HepG2 (cell line): ENCODE results near the gene OR52E1. TPM values are rescaled to one million over a fixed set of nuclear protein-coding genes. Genes with fewer than 3 reads are reported as not detected.

Experiments
- ATAC-seq: fragments of 200-7000 bp; cut with Tn5 transposase; 3 replicates; pipeline ENCODE4 v1.9.1; 2020; ENCODE audit warnings: mild to moderate bottlenecking, moderate library complexity
- BruUV-seq: library from RNA; stranded (reverse); fragments of 400-500 nt; replicated peaks from 2 replicates; lab custom pipeline; 2021; lab: Mats Ljungman, UMichigan
- CTCF ChIA-PET: fragments of 300-600 bp; formaldehyde crosslinking; extraction: SDS; loops from one replicate; lab custom pipeline; 2021; ENCODE audit warnings: low total read pairs, inconsistent platforms, low intra/inter-chr PET ratio; lab: Yijun Ruan, JAX
- POLR2A ChIA-PET: fragments of 350-600 bp; sonication (Branson Sonifier 250); formaldehyde crosslinking; loops from one replicate; lab custom pipeline; 2020; ENCODE audit warnings: antibody characterized with exemption, inconsistent platforms; lab: Yijun Ruan, JAX
- DNase-seq: peaks from one replicate; pipeline ENCODE4 v3.0.0-alpha.2; 2015; ENCODE audit warnings: low spot score
- FAIRE-seq: peaks from 3 replicates; lab custom pipeline; 2011; peaks lifted over from hg19 to GRCh38; lab: Jason Lieb, UNC
- H2AFZ ChIP-seq: one replicate; pipeline ENCODE4 v1.6.1; 2011; ENCODE audit warnings: low read length, inconsistent platforms
- H3K27ac ChIP-seq: fragments of 300-600 bp; 3 replicates; pipeline ENCODE4 v1.8.0; 2011; ENCODE audit warnings: mixed run types, mild to moderate bottlenecking, mixed read lengths, low read length, inconsistent platforms; ENCODE audit not compliant: insufficient read depth; ENCODE audit errors: extremely low read length
- H3K27me3 ChIP-seq, 2 experiments: fragments of 200-600 bp in 1 of 2; 2 replicates in 1 of 2; 3 replicates in 1 of 2; pipeline versions ENCODE4 v1.6.0 to v1.8.0; 2011; ENCODE audit warnings: low read length in 2 of 2, mild to moderate bottlenecking in 2 of 2, moderate library complexity in 2 of 2, inconsistent platforms in 1 of 2; ENCODE audit not compliant: insufficient read depth in 2 of 2, control insufficient read depth in 1 of 2
- H3K36me3 ChIP-seq, 2 experiments: fragments of 200-600 bp in 1 of 2; replicated peaks in 1 of 2; 2 replicates in 1 of 2; 3 replicates in 1 of 2; pipeline versions ENCODE4 v1.5.1 to v1.8.0; 2011; ENCODE audit warnings: low read length in 2 of 2, inconsistent platforms in 1 of 2; ENCODE audit not compliant: insufficient read depth in 2 of 2, control insufficient read depth in 1 of 2
- H3K4me1 ChIP-seq: 2 replicates; pipeline ENCODE4 v1.5.1; 2012; ENCODE audit warnings: low read length, inconsistent platforms; ENCODE audit not compliant: insufficient read depth
- H3K4me2 ChIP-seq: 2 replicates; pipeline ENCODE4 v1.6.0; 2011; ENCODE audit warnings: low read depth, low read length, inconsistent platforms
- H3K4me3 ChIP-seq, 3 experiments: fragments of 200-600 bp in 1 of 3; sonication (generic), shearing (Covaris generic) in 1 of 3; replicated peaks in 1 of 3; 2 replicates each; pipeline ENCODE4 v1.5.1; 2011 to 2016; ENCODE audit warnings: low read length in 3 of 3, inconsistent platforms in 2 of 3, low read depth in 2 of 3, mild to moderate bottlenecking in 2 of 3, control low read depth in 1 of 3, mixed read lengths in 1 of 3; ENCODE audit not compliant: insufficient read depth in 1 of 3
- H3K79me2 ChIP-seq: one replicate; pipeline ENCODE4 v1.6.1; 2011; ENCODE audit warnings: low read length, inconsistent platforms; ENCODE audit not compliant: insufficient read depth
- H3K9ac ChIP-seq: 2 replicates; pipeline ENCODE4 v1.6.0; 2011; ENCODE audit warnings: mild to moderate bottlenecking, low read depth, low read length, inconsistent platforms; ENCODE audit not compliant: insufficient read depth
- H3K9me3 ChIP-seq: 2 replicates; pipeline ENCODE4 v1.5.1; 2012; ENCODE audit warnings: mild to moderate bottlenecking, low read length
- H4K20me1 ChIP-seq: 2 replicates; pipeline ENCODE4 v1.6.0; 2011; ENCODE audit warnings: inconsistent platforms, mild to moderate bottlenecking, low read length, moderate library complexity; ENCODE audit not compliant: insufficient read depth
- FOXA3 ChIP-seq: IDR thresholded peaks from 2 replicates; pipeline ENCODE4 v1.6.1; 2016; ENCODE audit warnings: missing genetic modification reagents, missing compliant biosample characterization
- KIAA2018 ChIP-seq: sonication (generic); formaldehyde crosslinking; IDR thresholded peaks from 2 replicates; pipeline ENCODE4 v1.5.0; 2020; ENCODE audit warnings: mild to moderate bottlenecking, missing genetic modification reagents, borderline replicate concordance
- KLF12 ChIP-seq: sonication (generic); formaldehyde crosslinking; IDR thresholded peaks from 2 replicates; pipeline ENCODE4 v1.4.0; 2020; ENCODE audit warnings: missing genetic modification reagents, borderline replicate concordance
- TRIM22 ChIP-seq: fragments of 450-650 bp; IDR thresholded peaks from 2 replicates; pipeline ENCODE4 v1.6.1; 2017
- ZBTB42 ChIP-seq: sonication (generic); formaldehyde crosslinking; IDR thresholded peaks from 2 replicates; pipeline ENCODE4 v1.5.0; 2020; ENCODE audit warnings: mild to moderate bottlenecking, missing genetic modification reagents
- ZNF331 ChIP-seq: sonication (generic); formaldehyde crosslinking; IDR thresholded peaks from 2 replicates; pipeline ENCODE4 v1.4.0; 2020; ENCODE audit warnings: missing genetic modification reagents
- ZNF33A ChIP-seq: sonication (generic); formaldehyde crosslinking; IDR thresholded peaks from 2 replicates; pipeline ENCODE4 v1.5.1; 2020; ENCODE audit warnings: missing genetic modification reagents, mild to moderate bottlenecking, moderate library complexity, borderline replicate concordance
- ZNF441 ChIP-seq: sonication (generic); formaldehyde crosslinking; IDR thresholded peaks from 2 replicates; pipeline ENCODE4 v1.7.0; 2021; ENCODE audit warnings: missing genetic modification reagents, borderline replicate concordance
- WGBS: methylation state at CpG from one replicate; pipeline ENCODE4 v1.1.6; 2017; ENCODE audit warnings: low lambda C conversion rate; 5-methylcytosine and 5-hydroxymethylcytosine counted together
- in situ Hi-C: cut with HindIII; loops from 2 replicates; pipeline ENCODE4 v1.10.0; 2017; ENCODE audit warnings: low pct_unique_long_range_greater_than_20kb; ENCODE audit not compliant: extremely low pct_ligation_motif_present
- intact Hi-C: fragments of 100-400 bp; cut with micrococcal nuclease; formaldehyde crosslinking; loops from one replicate; pipeline ENCODE4 v1.10.0; 2022; ENCODE audit not compliant: unreplicated experiment
- polyA plus RNA-seq, 8 experiments: library from polyadenylated mRNA; depleted of rRNA in 3 of 8; stranded (reverse) in 7 of 8; unstranded in 1 of 8; fragments of >200 nt; fragmentation: Illumina TruSeq in 4 of 8; extraction: Trizol in 4 of 8; gene quantifications; 2 replicates each; pipeline versions ENCODE4 v1.2.1 to v1.2.3, GENCODE V29; 2011 to 2016; ENCODE audit warnings: low read depth in 4 of 8, missing spikeins in 1 of 8, mixed read lengths in 1 of 8; ENCODE audit not compliant: insufficient read depth in 1 of 8
- total RNA-seq, 5 experiments: library from RNA; depleted of rRNA; stranded (reverse); fragments of >200 nt; fragmentation: Illumina TruSeq; extraction: Trizol; gene quantifications; 2 replicates each; pipeline ENCODE4 v1.2.3, GENCODE V29; 2016; ENCODE audit warnings: low read depth in 1 of 5
- TF ChIP-seq, protein P1 (sequence below): sonication (generic); formaldehyde crosslinking; IDR thresholded peaks from 2 replicates; pipeline ENCODE4 v1.8.0; 2022; ENCODE audit warnings: mild to moderate bottlenecking, missing genetic modification reagents; ENCODE audit not compliant: insufficient replicate concordance
- TF ChIP-seq, protein P2 (sequence below): sonication (generic); formaldehyde crosslinking; IDR thresholded peaks from 2 replicates; pipeline ENCODE4 v1.9.0; 2022; ENCODE audit warnings: low read depth, missing genetic modification reagents
- TF ChIP-seq, protein P3 (sequence below): sonication (generic); formaldehyde crosslinking; IDR thresholded peaks from 2 replicates; pipeline ENCODE4 v1.5.0; 2020; ENCODE audit warnings: mild to moderate bottlenecking, low read depth, missing genetic modification reagents, borderline replicate concordance

OR52E1 gene
- total and polyA plus RNA-seq, 2 of the 13 experiments (the other 11 are each of a cell fraction or from before 2014, with no cell fraction given) = not detected

DNA sequence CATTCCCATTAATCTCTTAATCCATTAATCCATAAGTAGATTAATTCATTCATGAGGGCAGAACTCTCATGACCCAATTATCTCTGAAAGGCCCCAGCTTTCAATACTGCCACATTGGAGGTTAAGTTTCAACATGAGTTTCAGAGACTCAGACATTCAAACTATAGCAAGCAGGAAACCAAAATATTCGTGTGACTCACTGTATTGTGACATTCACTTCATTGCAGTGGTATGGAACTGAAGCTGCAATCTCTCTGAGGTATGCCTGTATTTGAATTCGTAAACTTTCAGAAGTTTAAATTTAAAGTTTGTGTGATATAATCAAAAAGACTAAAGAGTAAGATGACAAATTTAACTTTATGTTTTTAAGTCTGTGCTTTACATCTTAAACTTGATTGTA, 26.0 kb upstream of the OR52E1 start:
- no peaks in the 10 kb centered on the region for H3K9me3 ChIP-seq
- 0% methylated on average over 2 of the region's 2 CpGs for WGBS
- H3K4me3 ChIP-seq = no peak overlapping the region
- BruUV-seq = no TSS peak
- H3K27ac ChIP-seq = no peak overlapping the region
- ATAC-seq (no peak), DNase-seq (no peak), FAIRE-seq (no peak)
- POLR2A ChIA-PET = no interaction called here
- in situ Hi-C loops = no loop called here
- no peaks in the 10 kb centered on the region for H3K4me1 ChIP-seq
- no peaks in the 10 kb centered on the region for H3K27me3 ChIP-seq
- CTCF ChIA-PET = no interaction called here
- H4K20me1 ChIP-seq = no peaks in the 10 kb centered on the region
- intact Hi-C loops = no loop called here
- no peaks in the 10 kb centered on the region for H3K79me2 ChIP-seq
- no peaks in the 10 kb centered on the region for H3K36me3 ChIP-seq
- no peak overlapping the region for H3K9ac ChIP-seq
- H3K4me2 ChIP-seq = no peak overlapping the region
- H2AFZ ChIP-seq = no peak overlapping the region
- TF ChIP-seq KLF12 (CRISPR knock-in tag) (no peak), ZNF441 (CRISPR knock-in tag) (no peak), TRIM22 (no peak), ZBTB42 (CRISPR knock-in tag) (no peak), FOXA3 (no peak), KIAA2018 (CRISPR knock-in tag) (no peak), ZNF33A (CRISPR knock-in tag) (no peak), ZNF331 (CRISPR knock-in tag) (no peak)
- TF ChIP-seq, protein P1, sequence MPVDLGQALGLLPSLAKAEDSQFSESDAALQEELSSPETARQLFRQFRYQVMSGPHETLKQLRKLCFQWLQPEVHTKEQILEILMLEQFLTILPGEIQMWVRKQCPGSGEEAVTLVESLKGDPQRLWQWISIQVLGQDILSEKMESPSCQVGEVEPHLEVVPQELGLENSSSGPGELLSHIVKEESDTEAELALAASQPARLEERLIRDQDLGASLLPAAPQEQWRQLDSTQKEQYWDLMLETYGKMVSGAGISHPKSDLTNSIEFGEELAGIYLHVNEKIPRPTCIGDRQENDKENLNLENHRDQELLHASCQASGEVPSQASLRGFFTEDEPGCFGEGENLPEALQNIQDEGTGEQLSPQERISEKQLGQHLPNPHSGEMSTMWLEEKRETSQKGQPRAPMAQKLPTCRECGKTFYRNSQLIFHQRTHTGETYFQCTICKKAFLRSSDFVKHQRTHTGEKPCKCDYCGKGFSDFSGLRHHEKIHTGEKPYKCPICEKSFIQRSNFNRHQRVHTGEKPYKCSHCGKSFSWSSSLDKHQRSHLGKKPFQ = no peak
- TF ChIP-seq, protein P2, sequence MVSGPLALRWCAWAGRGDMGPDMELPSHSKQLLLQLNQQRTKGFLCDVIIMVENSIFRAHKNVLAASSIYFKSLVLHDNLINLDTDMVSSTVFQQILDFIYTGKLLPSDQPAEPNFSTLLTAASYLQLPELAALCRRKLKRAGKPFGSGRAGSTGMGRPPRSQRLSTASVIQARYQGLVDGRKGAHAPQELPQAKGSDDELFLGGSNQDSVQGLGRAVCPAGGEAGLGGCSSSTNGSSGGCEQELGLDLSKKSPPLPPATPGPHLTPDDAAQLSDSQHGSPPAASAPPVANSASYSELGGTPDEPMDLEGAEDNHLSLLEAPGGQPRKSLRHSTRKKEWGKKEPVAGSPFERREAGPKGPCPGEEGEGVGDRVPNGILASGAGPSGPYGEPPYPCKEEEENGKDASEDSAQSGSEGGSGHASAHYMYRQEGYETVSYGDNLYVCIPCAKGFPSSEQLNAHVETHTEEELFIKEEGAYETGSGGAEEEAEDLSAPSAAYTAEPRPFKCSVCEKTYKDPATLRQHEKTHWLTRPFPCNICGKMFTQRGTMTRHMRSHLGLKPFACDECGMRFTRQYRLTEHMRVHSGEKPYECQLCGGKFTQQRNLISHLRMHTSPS (CRISPR knock-in tag) = no peak
- TF ChIP-seq, protein P3, sequence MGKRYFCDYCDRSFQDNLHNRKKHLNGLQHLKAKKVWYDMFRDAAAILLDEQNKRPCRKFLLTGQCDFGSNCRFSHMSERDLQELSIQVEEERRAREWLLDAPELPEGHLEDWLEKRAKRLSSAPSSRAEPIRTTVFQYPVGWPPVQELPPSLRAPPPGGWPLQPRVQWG (CRISPR knock-in tag) = no peak
